ENCODE data around the gene FLT3.

GRCh38 chr13:28001049-28001448 lies 99.3 kb downstream of the FLT3 start:
- TF ChIP-seq CTCF (IDR thresholded peaks at IDR 0.05; ENCODE audit: insufficient read depth, low read length, poor library complexity, severe bottlenecking): no peak
- TF ChIP-seq EZH2phosphoT487 (conservative IDR thresholded peaks at IDR 0.05; ENCODE audit: low read length): no peak
